CD4-positive, alpha-beta T cell (primary cell): ENCODE measurements around the gene PAK6. TPM values are rescaled to one million over a fixed set of nuclear protein-coding genes. Genes with fewer than 3 reads are reported as not detected.

Experiments
- ATAC-seq: fragments of 200-7000 bp; cut with Tn5 transposase; one replicate; pipeline ENCODE4 v1.10.0; 2022; ENCODE audit warnings: mild to moderate bottlenecking; ENCODE audit not compliant: poor library complexity
- CTCF ChIA-PET: fragments of 350-600 bp; sonication (Branson Sonifier 250); formaldehyde crosslinking; loops from one replicate; lab custom pipeline; 2021; ENCODE audit warnings: antibody characterized with exemption, inconsistent platforms; lab: Charles Lee
- POLR2A ChIA-PET: fragments of 350-600 bp; sonication (Branson Sonifier 250); formaldehyde crosslinking; loops from one replicate; lab custom pipeline; 2021; ENCODE audit warnings: antibody characterized with exemption, inconsistent platforms; lab: Charles Lee
- DNase-seq, 14 experiments: peaks; one replicate each; pipeline ENCODE4 v3.0.0-alpha.2; 2013 to 2020; ENCODE audit warnings: mixed read lengths in 2 of 14
- H3K27ac ChIP-seq, 2 donors: one replicate each; pipeline versions ENCODE4 v1.5.1 to v1.7.0; 2013; ENCODE audit warnings: low read length in 2 of 2, low read depth in 1 of 2, mild to moderate bottlenecking in 1 of 2
- H3K27me3 ChIP-seq, 2 experiments: 1 replicate in 1 of 2; 2 replicates in 1 of 2; pipeline versions ENCODE4 v1.6.1 to v1.7.0; 2013; ENCODE audit warnings: low read length in 2 of 2, control low read depth in 1 of 2, mild to moderate bottlenecking in 1 of 2, moderate library complexity in 1 of 2; ENCODE audit not compliant: insufficient read depth in 2 of 2, control insufficient read depth in 1 of 2
- H3K36me3 ChIP-seq: one replicate; pipeline ENCODE4 v1.6.1; 2013; ENCODE audit warnings: low read length, control low read depth; ENCODE audit not compliant: insufficient read depth
- H3K4me1 ChIP-seq: one replicate; pipeline ENCODE4 v1.6.1; 2013; ENCODE audit warnings: low read length, control low read depth; ENCODE audit not compliant: insufficient read depth
- H3K4me3 ChIP-seq: one replicate; pipeline ENCODE4 v1.5.1; 2013; ENCODE audit warnings: mild to moderate bottlenecking, low read length, moderate library complexity
- H3K9me3 ChIP-seq, 2 experiments: 1 replicate in 1 of 2; 2 replicates in 1 of 2; pipeline versions ENCODE4 v1.6.1 to v1.7.0; 2013; ENCODE audit warnings: low read length in 2 of 2, mild to moderate bottlenecking in 2 of 2, control low read depth in 1 of 2, moderate library complexity in 1 of 2; ENCODE audit not compliant: control insufficient read depth in 1 of 2, insufficient read depth in 1 of 2
- H3K27ac Mint-ChIP-seq: one replicate; pipeline ENCODE4 v1.8.0; 2020; ENCODE audit warnings: mixed read lengths
- H3K27me3 Mint-ChIP-seq: one replicate; pipeline ENCODE4 v1.8.0; 2021; ENCODE audit warnings: mixed read lengths
- H3K36me3 Mint-ChIP-seq: one replicate; pipeline ENCODE4 v1.8.0; 2021; ENCODE audit warnings: low read depth, mixed read lengths
- H3K4me1 Mint-ChIP-seq: one replicate; pipeline ENCODE4 v1.8.0; 2021; ENCODE audit warnings: low read depth, mixed read lengths
- H3K4me3 Mint-ChIP-seq: one replicate; pipeline ENCODE4 v1.8.0; 2020; ENCODE audit warnings: mild to moderate bottlenecking, mixed read lengths
- H3K9me3 Mint-ChIP-seq: one replicate; pipeline ENCODE4 v1.8.0; 2020; ENCODE audit warnings: mixed read lengths
- CTCF ChIP-seq: fragments of 200-600 bp; IDR thresholded peaks from one replicate; pipeline ENCODE4 v1.8.0; 2022; ENCODE audit warnings: antibody characterized with exemption, mild to moderate bottlenecking
- intact Hi-C, 2 experiments: fragments of 100-400 bp; cut with DNase I in 1 of 2; cut with micrococcal nuclease in 1 of 2; formaldehyde crosslinking; loops; one replicate each; pipeline versions ENCODE4 v1.15.1 to v1.9.0; 2023 to 2025; cut with DNase I, micrococcal nuclease
- total RNA-seq, 174 experiments: library from RNA in 2 of 174; stranded (reverse) in 2 of 174; gene quantifications; one replicate each; pipeline ENCODE4 v1.2.3 and lab custom pipeline; 2021 to 2026

Gene PAK6
- total RNA-seq, 2 experiments from 2014 or later: 0.34 to 0.36 TPM

- ATAC-seq: no peak
- ChIA-PET POLR2A (interaction anchor here (0.8 to 2.7 kb wide), 2 partner anchors 32 to 48 kb away, joined by 3 to 11 read pairs; partner anchors contain the start of gene PLCB2), CTCF (interaction anchor here (1.0 to 3.0 kb wide), 2 partner anchors 74 to 229 kb away, joined by 4 to 46 read pairs; no protein-coding TSS in a partner anchor)
- Mint-ChIP-seq H3K4me3 (no peak overlapping the region), H3K27me3 (peaks cover 30% of the 10 kb centered on the region), H3K27ac (no peak overlapping the region), H3K4me1 (peaks cover 12% of the 10 kb centered on the region), H3K9me3 (no peaks in the 10 kb centered on the region), H3K36me3 (no peaks in the 10 kb centered on the region)
- TF ChIP-seq CTCF: no peak
- intact Hi-C loops: loop anchor here (1.0 to 10.0 kb wide), 4 partner anchors 31 to 1571 kb away; partner anchors contain the start of gene PLCB2 (in 1 of the 2)
- peaks cover 21 to 28% of the 10 kb centered on the region in 2 experiments for H3K27me3 ChIP-seq
- no peak overlapping the region for H3K4me3 ChIP-seq
- peaks cover 0 to 8% of the 10 kb centered on the region in 2 experiments for H3K9me3 ChIP-seq
- no peak for DNase-seq
- H3K36me3 ChIP-seq: no peaks in the 10 kb centered on the region
- H3K27ac ChIP-seq: no peak overlapping the region
- H3K4me1 ChIP-seq: peaks cover 13% of the 10 kb centered on the region
Measured at GRCh38 chr15:40275523-40275922, 36.7 kb downstream of the PAK6 start.

DNA sequence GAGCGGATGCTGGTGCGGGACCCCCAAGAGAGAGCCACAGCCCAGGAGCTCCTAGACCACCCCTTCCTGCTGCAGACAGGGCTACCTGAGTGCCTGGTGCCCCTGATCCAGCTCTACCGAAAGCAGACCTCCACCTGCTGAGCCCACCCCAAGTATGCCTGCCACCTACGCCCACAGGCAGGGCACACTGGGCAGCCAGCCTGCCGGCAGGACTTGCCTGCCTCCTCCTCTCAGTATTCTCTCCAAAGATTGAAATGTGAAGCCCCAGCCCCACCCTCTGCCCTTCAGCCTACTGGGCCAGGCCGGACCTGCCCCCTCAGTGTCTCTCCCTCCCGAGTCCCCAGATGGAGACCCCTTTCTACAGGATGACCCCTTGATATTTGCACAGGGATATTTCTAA lies 37.1 kb downstream of the PAK6 start:
- CTCF ChIA-PET: no interaction called here

DNA sequence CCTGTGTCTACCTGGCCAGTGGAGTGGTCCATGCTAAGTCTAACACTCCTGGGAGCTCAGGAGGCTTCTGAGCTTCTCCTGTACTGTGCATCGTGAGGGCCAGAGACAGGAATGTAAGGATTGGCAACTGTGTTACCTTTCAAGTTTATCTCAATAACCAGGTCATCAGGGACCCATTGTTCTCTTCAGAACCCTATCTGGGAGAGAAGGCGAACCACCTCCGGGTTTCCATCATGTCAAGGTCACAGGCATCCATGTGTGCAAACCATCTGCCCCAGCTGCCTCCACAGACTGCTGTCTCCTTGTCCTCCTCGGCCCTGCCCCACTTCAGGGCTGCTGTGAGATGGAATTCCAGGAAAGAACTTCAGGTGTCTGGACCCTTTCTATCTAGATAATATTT lies 38.1 kb downstream of the PAK6 start:
- peaks cover 12% of the 10 kb centered on the region for H3K4me1 Mint-ChIP-seq
- no peak for DNase-seq
- H3K9me3 ChIP-seq: peaks cover 0 to 16% of the 10 kb centered on the region in 2 experiments
- intact Hi-C loops: loop anchor here in 1 of 2 experiments (10.0 kb wide), 1 partner anchor 1572 kb away; no protein-coding TSS in a partner anchor
- H3K27ac ChIP-seq: no peak overlapping the region
- H3K36me3 Mint-ChIP-seq: no peaks in the 10 kb centered on the region
- H3K4me3 Mint-ChIP-seq: no peak overlapping the region
- no peak for ATAC-seq
- POLR2A ChIA-PET: no interaction called here
- H3K4me3 ChIP-seq: no peak overlapping the region
- H3K27me3 Mint-ChIP-seq: peaks cover 38% of the 10 kb centered on the region
- CTCF ChIA-PET: interaction anchor here (3.8 kb wide), 1 partner anchor 33 kb away, joined by 45 read pairs; the partner anchor contains the start of gene PLCB2
- no peaks in the 10 kb centered on the region for H3K36me3 ChIP-seq
- no peak for TF ChIP-seq CTCF
- H3K27me3 ChIP-seq: peaks cover 32 to 39% of the 10 kb centered on the region in 2 experiments
- H3K4me1 ChIP-seq: peaks cover 18% of the 10 kb centered on the region
- H3K9me3 Mint-ChIP-seq: no peaks in the 10 kb centered on the region
- H3K27ac Mint-ChIP-seq: no peak overlapping the region

More for the DNA sequence above, 37.1 kb downstream of the PAK6 start:
- no peaks in the 10 kb centered on the region for H3K36me3 Mint-ChIP-seq
- H3K27ac Mint-ChIP-seq: no peak overlapping the region
- ATAC-seq (no peak), DNase-seq (no peak)
- Histone ChIP-seq H3K36me3 (no peaks in the 10 kb centered on the region), H3K4me3 (no peak overlapping the region), H3K27me3 (peaks cover 25 to 33% of the 10 kb centered on the region in 2 experiments), H3K4me1 (peaks cover 13% of the 10 kb centered on the region), H3K9me3 (peaks cover 0 to 8% of the 10 kb centered on the region in 2 experiments), H3K27ac (no peak overlapping the region)
- no peaks in the 10 kb centered on the region for H3K9me3 Mint-ChIP-seq
- H3K4me1 Mint-ChIP-seq: peaks cover 12% of the 10 kb centered on the region
- intact Hi-C loops: loop anchor here (1.0 to 10.0 kb wide), 4 partner anchors 31 to 1571 kb away; partner anchors contain the start of gene PLCB2 (in 1 of the 2)
- no peak overlapping the region for H3K4me3 Mint-ChIP-seq
- POLR2A ChIA-PET: interaction anchor here (0.8 kb wide), 1 partner anchor 47 kb away, joined by 3 read pairs; no protein-coding TSS in a partner anchor
- peaks cover 34% of the 10 kb centered on the region for H3K27me3 Mint-ChIP-seq
- no peak for TF ChIP-seq CTCF
